MM.1S (cell line): ENCODE data around the gene SYMPK.

Source experiments
- DNase-seq: peaks from one replicate; pipeline ENCODE4 v3.0.0-alpha.2; 2015
- H2AFZ ChIP-seq: fragments of 300-600 bp; sonication (generic); 2 replicates; pipeline ENCODE4 v1.6.0; 2016; ENCODE audit warnings: antibody characterized with exemption, low read length
- H3F3A ChIP-seq: fragments of 300-600 bp; sonication (generic); 2 replicates; pipeline ENCODE4 v1.6.1; 2016; ENCODE audit warnings: mild to moderate bottlenecking, antibody characterized with exemption, low read length, moderate library complexity, mixed read lengths; ENCODE audit not compliant: insufficient read depth
- H3K27ac ChIP-seq: fragments of 300-600 bp; sonication (generic); 2 replicates; pipeline ENCODE4 v1.5.1; 2016; ENCODE audit warnings: mild to moderate bottlenecking, low read length
- H3K27me3 ChIP-seq: fragments of 300-600 bp; sonication (generic); replicated peaks from 2 replicates; pipeline ENCODE4 v1.6.0; 2016; ENCODE audit warnings: low read length; ENCODE audit not compliant: insufficient read depth
- H3K36me3 ChIP-seq: fragments of 300-600 bp; sonication (generic); replicated peaks from 2 replicates; pipeline ENCODE4 v1.6.1; 2016; ENCODE audit warnings: mild to moderate bottlenecking, low read length, mixed read lengths; ENCODE audit not compliant: insufficient read depth
- H3K4me1 ChIP-seq: fragments of 300-600 bp; sonication (generic); 2 replicates; pipeline ENCODE4 v1.6.1; 2016; ENCODE audit warnings: low read length, mixed read lengths
- H3K4me2 ChIP-seq: fragments of 300-600 bp; sonication (generic); 2 replicates; pipeline ENCODE4 v1.6.0; 2016; ENCODE audit warnings: low read depth, low read length
- H3K4me3 ChIP-seq: fragments of 300-600 bp; sonication (generic); 2 replicates; pipeline ENCODE4 v1.5.1; 2016; ENCODE audit warnings: low read length, mixed read lengths
- H3K79me2 ChIP-seq: fragments of 300-600 bp; sonication (generic); 2 replicates; pipeline ENCODE4 v1.6.1; 2016; ENCODE audit warnings: mixed run types, low read length, mixed read lengths
- H3K9ac ChIP-seq: fragments of 300-600 bp; sonication (generic); 2 replicates; pipeline ENCODE4 v1.6.1; 2016; ENCODE audit warnings: low read length, mixed read lengths
- H3K9me2 ChIP-seq: fragments of 300-600 bp; sonication (generic); replicated peaks from 2 replicates; pipeline ENCODE4 v1.6.1; 2016; ENCODE audit warnings: mild to moderate bottlenecking, low read length, mixed read lengths; ENCODE audit not compliant: insufficient read depth
- H3K9me3 ChIP-seq: fragments of 300-600 bp; sonication (generic); replicated peaks from 2 replicates; pipeline ENCODE4 v1.6.1; 2016; ENCODE audit warnings: mild to moderate bottlenecking, low read length, mixed read lengths; ENCODE audit not compliant: insufficient read depth
- H4K20me1 ChIP-seq: fragments of 300-600 bp; sonication (generic); 2 replicates; pipeline ENCODE4 v1.6.1; 2016; ENCODE audit warnings: mild to moderate bottlenecking, low read length, moderate library complexity, mixed read lengths; ENCODE audit not compliant: insufficient read depth
- EZH2 ChIP-seq: fragments of 300-600 bp; sonication (generic); optimal IDR thresholded peaks from 2 replicates; pipeline ENCODE3; 2017; ENCODE audit warnings: low read depth, mild to moderate bottlenecking, antibody characterized with exemption, low read length, mixed read lengths
- EZH2phosphoT487 ChIP-seq: fragments of 300-600 bp; sonication (generic); IDR thresholded peaks from 2 replicates; pipeline ENCODE4 v1.6.1; 2018; ENCODE audit warnings: antibody characterized with exemption, low read length
- TF ChIP-seq, protein P1 (sequence below): fragments of 300-600 bp; sonication (generic); IDR thresholded peaks from 2 replicates; pipeline ENCODE4 v1.5.1; 2016; ENCODE audit warnings: antibody characterized with exemption, low read length, mixed read lengths

Gene SYMPK

DNA sequence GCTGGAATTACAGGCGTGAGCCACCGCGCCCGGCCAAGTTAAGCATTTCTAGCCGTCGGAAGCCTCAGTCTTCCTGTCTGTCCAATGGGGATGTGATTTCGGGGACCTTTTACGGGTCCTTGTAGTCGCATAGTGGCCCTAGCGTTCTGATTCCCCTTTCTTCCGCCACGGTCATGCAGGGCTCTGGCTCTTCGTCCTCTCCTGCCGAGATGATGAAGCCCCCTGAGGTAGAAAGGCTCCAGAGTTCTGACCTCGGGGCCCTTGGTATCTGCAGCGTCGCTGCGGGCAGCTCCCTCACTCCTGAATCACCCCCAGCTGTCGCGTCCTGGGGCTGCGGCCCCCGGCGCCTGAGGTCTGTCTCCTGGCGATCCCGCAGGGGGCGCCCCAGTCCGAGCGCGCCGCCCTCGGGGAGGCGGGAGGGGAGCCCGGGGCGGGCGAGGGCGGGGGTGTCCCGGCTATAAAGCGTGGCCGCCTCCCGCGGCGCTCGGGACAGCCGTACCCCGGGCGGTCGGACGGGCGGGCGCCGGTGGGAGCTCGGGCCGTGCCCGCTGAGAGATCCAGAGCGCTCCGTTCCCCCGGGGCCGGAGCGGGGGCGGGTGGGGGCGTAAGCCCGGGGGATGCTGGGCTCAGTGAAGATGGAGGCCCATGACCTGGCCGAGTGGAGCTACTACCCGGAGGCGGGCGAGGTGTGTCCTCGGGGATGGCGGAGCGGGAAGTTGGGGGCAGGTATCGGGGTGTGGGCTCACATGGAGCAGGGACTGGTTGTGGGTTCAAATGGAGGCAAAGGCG is 1.1 kb upstream of the SYMPK start, which contains the start of gene FOXA3:
Gene FOXA3, plus strand, starts transcription at position 487 of the 789 bp plus-strand sequence. Its CDS starts 131 bp downstream, at position 618.
- TF ChIP-seq, protein P1, sequence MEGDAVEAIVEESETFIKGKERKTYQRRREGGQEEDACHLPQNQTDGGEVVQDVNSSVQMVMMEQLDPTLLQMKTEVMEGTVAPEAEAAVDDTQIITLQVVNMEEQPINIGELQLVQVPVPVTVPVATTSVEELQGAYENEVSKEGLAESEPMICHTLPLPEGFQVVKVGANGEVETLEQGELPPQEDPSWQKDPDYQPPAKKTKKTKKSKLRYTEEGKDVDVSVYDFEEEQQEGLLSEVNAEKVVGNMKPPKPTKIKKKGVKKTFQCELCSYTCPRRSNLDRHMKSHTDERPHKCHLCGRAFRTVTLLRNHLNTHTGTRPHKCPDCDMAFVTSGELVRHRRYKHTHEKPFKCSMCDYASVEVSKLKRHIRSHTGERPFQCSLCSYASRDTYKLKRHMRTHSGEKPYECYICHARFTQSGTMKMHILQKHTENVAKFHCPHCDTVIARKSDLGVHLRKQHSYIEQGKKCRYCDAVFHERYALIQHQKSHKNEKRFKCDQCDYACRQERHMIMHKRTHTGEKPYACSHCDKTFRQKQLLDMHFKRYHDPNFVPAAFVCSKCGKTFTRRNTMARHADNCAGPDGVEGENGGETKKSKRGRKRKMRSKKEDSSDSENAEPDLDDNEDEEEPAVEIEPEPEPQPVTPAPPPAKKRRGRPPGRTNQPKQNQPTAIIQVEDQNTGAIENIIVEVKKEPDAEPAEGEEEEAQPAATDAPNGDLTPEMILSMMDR, result peak; percentile 55
- TF ChIP-seq EZH2, result peak; percentile 63
- TF ChIP-seq EZH2phosphoT487, result no peak
- H4K20me1 ChIP-seq, result no peaks in the 10 kb centered on the region
- peak; percentile 53 for DNase-seq
- no peaks in the 10 kb centered on the region for H3K36me3 ChIP-seq
- no peaks in the 10 kb centered on the region for H3K9me3 ChIP-seq
- H3K4me2 ChIP-seq, result peak within 1 kb of the TSS; percentile 95
- H3K4me3 ChIP-seq, result peak within 1 kb of the TSS; percentile 89
- H3K4me1 ChIP-seq, result 0 out of 2 replicates have a peak, but pooled peaks cover 4% of the 10 kb centered on the region
- H3F3A ChIP-seq, result peaks cover 13% of the 10 kb centered on the region
- H2AFZ ChIP-seq, result peak within 1 kb of the TSS; percentile 89
- H3K9me2 ChIP-seq, result no peaks in the 10 kb centered on the region
- H3K79me2 ChIP-seq, result peaks cover 39% of the 10 kb centered on the region
- H3K27ac ChIP-seq, result no peak within 1 kb of the TSS
- H3K27me3 ChIP-seq, result peaks cover 53% of the 10 kb centered on the region
- no peak within 1 kb of the TSS; the same call in 1 of the 2 replicates for H3K9ac ChIP-seq

DNA sequence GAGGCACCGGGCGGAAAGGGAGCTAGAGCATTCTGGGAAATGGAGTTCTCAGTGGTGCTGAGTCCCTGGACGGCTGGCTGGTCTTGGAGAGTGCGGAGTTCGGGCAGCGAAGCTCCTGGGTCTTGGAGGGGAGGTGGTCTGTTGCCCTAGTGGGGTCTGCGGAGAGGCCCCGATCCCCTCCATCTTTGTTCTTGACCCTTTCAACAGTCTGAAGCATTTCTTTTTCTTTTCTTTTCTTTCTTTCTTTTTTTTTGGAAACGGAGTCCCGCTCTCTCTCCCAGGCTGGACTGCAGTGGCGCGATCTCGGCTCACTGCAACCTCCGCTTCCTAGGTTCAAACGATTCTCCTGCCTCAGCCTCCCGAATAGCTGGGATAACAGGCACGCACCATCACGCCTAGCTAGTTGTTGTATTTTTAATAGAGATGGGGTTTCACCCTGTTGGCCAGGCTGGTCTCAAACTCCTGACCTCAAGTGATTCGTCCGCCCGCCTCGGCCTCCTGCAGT is 440 bp upstream of the SYMPK start:
- no peaks in the 10 kb centered on the region for H3K9me2 ChIP-seq
- H3K27ac ChIP-seq, result no peak overlapping the region
- TF ChIP-seq EZH2phosphoT487, result no peak
- TF ChIP-seq EZH2, result no peak
- TF ChIP-seq, protein P1, result no peak
- no peak overlapping the region; the same call in 1 of the 2 replicates for H3K9ac ChIP-seq
- peaks cover 43% of the 10 kb centered on the region for H3K79me2 ChIP-seq
- peaks cover 13% of the 10 kb centered on the region for H3F3A ChIP-seq
- H2AFZ ChIP-seq, result peak overlapping the region; percentile 89
- H3K4me2 ChIP-seq, result peak overlapping the region; percentile 95
- no peak for DNase-seq
- H4K20me1 ChIP-seq, result no peaks in the 10 kb centered on the region
- no peaks in the 10 kb centered on the region for H3K9me3 ChIP-seq
- H3K27me3 ChIP-seq, result peaks cover 48% of the 10 kb centered on the region
- H3K4me3 ChIP-seq, result peak overlapping the region; percentile 89
- H3K36me3 ChIP-seq, result no peaks in the 10 kb centered on the region
- 0 out of 2 replicates have a peak, but pooled peaks cover 4% of the 10 kb centered on the region for H3K4me1 ChIP-seq

- Histone ChIP-seq H4K20me1 (no peaks in the 10 kb centered on the region), H3K4me3 (peak overlapping the region; percentile 89), H3K9me2 (no peaks in the 10 kb centered on the region), H3K4me2 (peak overlapping the region; percentile 90), H3K9me3 (no peaks in the 10 kb centered on the region), H3K4me1 (0 out of 2 replicates have a peak, but pooled peaks cover 4% of the 10 kb centered on the region), H2AFZ (peak overlapping the region; percentile 63), H3K36me3 (no peaks in the 10 kb centered on the region), H3K27ac (peak overlapping the region; percentile 64; the same call in 1 of the 2 replicates), H3K9ac (peak overlapping the region; percentile 77), H3K79me2 (peaks cover 49% of the 10 kb centered on the region), H3F3A (peaks cover 13% of the 10 kb centered on the region), H3K27me3 (peaks cover 39% of the 10 kb centered on the region)
- TF ChIP-seq, protein P1, result no peak
- no peak for TF ChIP-seq EZH2phosphoT487
- TF ChIP-seq EZH2, result no peak
- no peak for DNase-seq
Observed at GRCh38 chr19:45862271-45862563, 730 bp downstream of the SYMPK start.
